MCF 10A (cell line): ENCODE results near the gene PIK3CD. TPM values are rescaled to one million over a fixed set of nuclear protein-coding genes. Genes with fewer than 3 reads are reported as not detected.

Experiments
- BruUV-seq: library from RNA; stranded (reverse); fragments of 400-500 nt; replicated peaks from 2 replicates; lab custom pipeline; 2021; lab: Mats Ljungman, UMichigan
- CTCF ChIA-PET: fragments of 300-600 bp; sonication (Branson Sonifier 250); formaldehyde crosslinking; extraction: SDS; loops from one replicate; lab custom pipeline; 2021; ENCODE audit warnings: antibody characterized with exemption, inconsistent platforms; lab: Yijun Ruan, JAX
- POLR2A ChIA-PET: fragments of 300-600, 350-650 bp; sonication (Branson Sonifier 250); formaldehyde crosslinking; extraction: SDS; loops from one replicate; lab custom pipeline; 2020; ENCODE audit warnings: antibody characterized with exemption, inconsistent platforms; lab: Yijun Ruan, JAX
- DNase-seq: peaks from one replicate; pipeline ENCODE4 v3.0.0-alpha.2; 2018; ENCODE audit not compliant: unreplicated experiment
- H3K27ac Mint-ChIP-seq: one replicate; pipeline ENCODE4 v1.8.0; 2022; ENCODE audit warnings: mild to moderate bottlenecking, low read depth, mixed read lengths; ENCODE audit not compliant: unreplicated experiment
- H3K27me3 Mint-ChIP-seq: one replicate; pipeline ENCODE4 v1.8.0; 2022; ENCODE audit warnings: mixed read lengths; ENCODE audit not compliant: insufficient read depth, unreplicated experiment
- H3K36me3 Mint-ChIP-seq: one replicate; pipeline ENCODE4 v1.8.0; 2022; ENCODE audit warnings: mild to moderate bottlenecking, moderate library complexity, mixed read lengths; ENCODE audit not compliant: insufficient read depth, unreplicated experiment
- H3K4me1 Mint-ChIP-seq: one replicate; pipeline ENCODE4 v1.8.0; 2022; ENCODE audit warnings: mixed read lengths; ENCODE audit not compliant: insufficient read depth, unreplicated experiment
- H3K4me3 Mint-ChIP-seq: one replicate; pipeline ENCODE4 v1.8.0; 2022; ENCODE audit warnings: mild to moderate bottlenecking, moderate library complexity, mixed read lengths; ENCODE audit not compliant: unreplicated experiment
- H3K9me3 Mint-ChIP-seq: one replicate; pipeline ENCODE4 v1.8.0; 2022; ENCODE audit warnings: mixed read lengths; ENCODE audit not compliant: unreplicated experiment
- intact Hi-C: fragments of 100-400 bp; cut with micrococcal nuclease; formaldehyde crosslinking; loops from 2 replicates; pipeline ENCODE4 v1.14.1; 2022
- total RNA-seq: library from RNA; stranded (reverse); gene quantifications from 2 replicates; pipeline ENCODE4 v1.2.3, GENCODE V29; 2022
- TF ChIP-seq, protein P1 (sequence below): fragments of 200-600 bp; IDR thresholded peaks from one replicate; pipeline ENCODE4 v1.8.0; 2022; ENCODE audit warnings: antibody characterized with exemption, mild to moderate bottlenecking; ENCODE audit not compliant: unreplicated experiment

PIK3CD gene
- total RNA-seq, 1 experiment from 2014 or later: 7.0 TPM

DNA sequence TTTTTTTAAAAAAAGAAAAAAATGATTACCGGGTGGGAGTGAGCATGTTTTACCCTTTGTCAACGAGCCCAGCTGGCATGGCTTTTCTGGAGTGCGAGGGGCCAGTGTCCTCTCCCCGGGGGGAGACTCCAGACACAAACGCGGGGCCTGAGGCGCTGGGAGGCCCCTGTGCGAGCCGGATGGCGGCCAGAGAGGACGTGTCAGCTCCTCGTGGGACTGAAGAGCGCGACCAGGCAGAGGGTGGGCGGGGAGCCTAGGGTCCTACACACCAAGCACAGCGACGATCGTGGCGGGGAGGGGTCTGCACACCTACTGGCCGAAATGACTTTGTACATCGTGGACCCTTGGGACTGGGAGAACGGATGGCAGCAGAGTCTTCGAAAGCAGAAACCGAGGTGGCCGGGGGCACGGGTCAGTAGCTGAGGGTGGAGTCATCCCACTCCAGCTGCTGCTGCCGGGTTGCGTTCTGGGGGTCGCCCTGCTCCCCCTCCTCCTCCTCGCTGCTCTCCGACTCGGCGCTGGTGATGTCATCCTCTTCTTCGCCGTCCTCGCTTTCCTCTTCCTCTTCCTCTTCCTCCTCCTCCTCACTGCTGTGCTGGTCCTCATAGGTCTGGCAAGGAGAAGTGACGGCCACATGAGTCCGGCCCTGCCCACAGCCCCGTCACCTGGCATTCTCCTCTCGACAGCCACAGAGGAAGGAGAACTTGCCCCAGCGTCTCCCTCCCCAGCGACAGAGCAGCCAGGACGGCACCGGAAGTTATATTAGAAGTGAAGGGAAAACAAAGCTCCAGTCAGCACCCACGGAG is 78.8 kb downstream of the PIK3CD start:
- no TSS peak for BruUV-seq
- intact Hi-C loops: no loop called here
- DNase-seq: no peak
- Mint-ChIP-seq H3K4me3 (no peak overlapping the region), H3K27ac (no peak overlapping the region), H3K9me3 (no peaks in the 10 kb centered on the region), H3K27me3 (no peaks in the 10 kb centered on the region), H3K36me3 (peaks cover 79% of the 10 kb centered on the region), H3K4me1 (no peaks in the 10 kb centered on the region)
- ChIA-PET POLR2A (no interaction called here), CTCF (interaction anchor here (0.6 kb wide), 1 partner anchor 849 kb away, joined by 3 read pairs; no protein-coding TSS in a partner anchor)
- TF ChIP-seq, protein P1, sequence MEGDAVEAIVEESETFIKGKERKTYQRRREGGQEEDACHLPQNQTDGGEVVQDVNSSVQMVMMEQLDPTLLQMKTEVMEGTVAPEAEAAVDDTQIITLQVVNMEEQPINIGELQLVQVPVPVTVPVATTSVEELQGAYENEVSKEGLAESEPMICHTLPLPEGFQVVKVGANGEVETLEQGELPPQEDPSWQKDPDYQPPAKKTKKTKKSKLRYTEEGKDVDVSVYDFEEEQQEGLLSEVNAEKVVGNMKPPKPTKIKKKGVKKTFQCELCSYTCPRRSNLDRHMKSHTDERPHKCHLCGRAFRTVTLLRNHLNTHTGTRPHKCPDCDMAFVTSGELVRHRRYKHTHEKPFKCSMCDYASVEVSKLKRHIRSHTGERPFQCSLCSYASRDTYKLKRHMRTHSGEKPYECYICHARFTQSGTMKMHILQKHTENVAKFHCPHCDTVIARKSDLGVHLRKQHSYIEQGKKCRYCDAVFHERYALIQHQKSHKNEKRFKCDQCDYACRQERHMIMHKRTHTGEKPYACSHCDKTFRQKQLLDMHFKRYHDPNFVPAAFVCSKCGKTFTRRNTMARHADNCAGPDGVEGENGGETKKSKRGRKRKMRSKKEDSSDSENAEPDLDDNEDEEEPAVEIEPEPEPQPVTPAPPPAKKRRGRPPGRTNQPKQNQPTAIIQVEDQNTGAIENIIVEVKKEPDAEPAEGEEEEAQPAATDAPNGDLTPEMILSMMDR: no peak

DNA sequence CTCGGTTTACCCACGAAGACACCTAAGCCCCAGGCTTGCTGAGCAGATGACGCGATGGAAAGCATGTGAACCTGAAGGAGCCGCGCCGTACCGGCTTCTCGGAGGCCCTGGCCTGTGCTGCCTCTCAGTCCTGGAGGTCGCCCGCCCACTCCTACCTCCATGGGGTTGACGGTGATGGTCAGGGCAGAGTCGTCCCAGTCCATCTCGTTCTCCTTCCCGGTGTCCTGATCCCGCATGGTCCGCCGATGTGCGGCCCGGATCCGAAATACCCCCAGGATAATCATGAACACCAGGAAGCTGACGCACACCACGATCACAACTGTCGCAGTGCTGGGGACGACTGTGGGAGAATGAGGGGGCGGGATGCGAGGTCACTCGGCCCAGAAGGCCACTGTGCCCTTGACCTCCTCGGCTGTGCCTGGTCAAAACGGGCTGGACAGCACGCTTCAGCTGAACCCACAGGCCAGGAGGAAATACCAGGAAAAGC is 79.6 kb downstream of the PIK3CD start:
- ChIA-PET POLR2A (no interaction called here), CTCF (interaction anchor here (0.6 kb wide), 1 partner anchor 849 kb away, joined by 3 read pairs; no protein-coding TSS in a partner anchor)
- Mint-ChIP-seq H3K9me3 (no peaks in the 10 kb centered on the region), H3K4me3 (no peak overlapping the region), H3K36me3 (peaks cover 87% of the 10 kb centered on the region), H3K4me1 (no peaks in the 10 kb centered on the region), H3K27me3 (no peaks in the 10 kb centered on the region), H3K27ac (no peak overlapping the region)
- TF ChIP-seq, protein P1: no peak
- DNase-seq: no peak
- intact Hi-C loops: no loop called here
- no TSS peak for BruUV-seq

DNA sequence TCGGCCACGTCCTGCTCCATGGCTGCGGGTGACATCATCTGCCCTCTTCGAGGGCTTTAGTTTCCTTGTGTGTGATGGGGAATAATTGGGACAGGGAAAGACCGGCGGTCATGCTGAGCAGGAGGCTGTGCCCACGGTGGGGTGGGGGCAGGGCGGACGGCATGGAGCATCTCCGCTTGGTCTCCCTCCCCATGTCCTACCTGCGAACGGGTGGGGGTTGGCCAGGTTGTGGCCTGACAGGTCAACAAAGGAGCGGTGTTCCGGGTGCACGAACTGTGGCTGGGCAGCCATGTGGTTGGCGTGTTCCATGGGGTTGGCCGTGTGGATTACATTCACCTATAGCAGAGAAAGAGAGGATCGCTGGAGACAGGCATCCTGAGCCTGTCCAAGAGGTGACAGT is 80.0 kb downstream of the PIK3CD start:
- H3K27me3 Mint-ChIP-seq: no peaks in the 10 kb centered on the region
- ChIA-PET CTCF (no interaction called here), POLR2A (no interaction called here)
- H3K36me3 Mint-ChIP-seq: peaks cover 89% of the 10 kb centered on the region
- BruUV-seq: no TSS peak
- DNase-seq: no peak
- TF ChIP-seq, protein P1: no peak
- no peaks in the 10 kb centered on the region for H3K9me3 Mint-ChIP-seq
- no peaks in the 10 kb centered on the region for H3K4me1 Mint-ChIP-seq
- intact Hi-C loops: no loop called here
- H3K27ac Mint-ChIP-seq: no peak overlapping the region
- H3K4me3 Mint-ChIP-seq: no peak overlapping the region

DNA sequence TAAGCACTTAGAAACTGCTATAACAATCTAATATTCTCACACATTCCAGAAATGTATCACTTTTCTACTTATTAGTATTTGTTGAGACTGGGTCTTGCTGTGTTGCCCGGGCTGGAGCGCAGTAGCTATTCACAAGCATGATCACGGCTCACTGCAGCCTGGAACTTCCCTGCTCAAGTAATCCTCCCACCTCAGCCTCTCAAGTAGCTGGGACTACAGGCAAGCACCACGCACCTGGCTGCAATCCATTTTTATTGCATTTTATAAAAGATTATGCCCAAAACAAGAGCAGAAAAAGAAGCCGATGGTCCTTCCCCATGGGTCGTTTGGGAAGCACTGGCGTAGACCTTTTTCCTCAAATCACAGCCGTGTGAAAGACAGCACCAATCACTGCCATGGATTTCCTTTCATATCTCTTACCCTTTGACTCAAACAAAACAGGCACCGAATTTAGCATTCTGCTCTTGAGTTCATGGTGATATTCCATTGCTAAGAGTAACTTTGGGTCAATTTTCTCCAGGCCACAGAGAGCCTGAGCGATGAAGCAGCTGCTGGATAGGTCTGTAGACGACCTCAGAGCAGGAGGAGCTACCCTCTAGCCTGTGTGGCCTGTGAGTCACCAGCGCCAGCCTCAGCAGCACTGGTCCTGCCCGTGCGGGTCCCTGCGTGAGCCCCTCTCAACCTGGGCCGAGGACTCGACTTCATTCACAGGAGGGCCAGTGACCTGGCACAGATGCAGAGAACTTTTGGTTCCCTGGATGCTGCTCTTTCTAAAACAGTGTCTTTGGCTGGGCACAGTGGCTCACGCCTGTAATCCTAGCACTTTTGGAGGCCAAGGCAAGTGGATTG is 80.8 kb downstream of the PIK3CD start:
- H3K9me3 Mint-ChIP-seq: no peaks in the 10 kb centered on the region
- H3K27me3 Mint-ChIP-seq: no peaks in the 10 kb centered on the region
- no peaks in the 10 kb centered on the region for H3K4me1 Mint-ChIP-seq
- H3K4me3 Mint-ChIP-seq: no peak overlapping the region
- TF ChIP-seq, protein P1: no peak
- POLR2A ChIA-PET: no interaction called here
- intact Hi-C loops: no loop called here
- DNase-seq: no peak
- CTCF ChIA-PET: no interaction called here
- no TSS peak for BruUV-seq
- H3K36me3 Mint-ChIP-seq: peaks cover 86% of the 10 kb centered on the region
- no peak overlapping the region for H3K27ac Mint-ChIP-seq
